ENCODE data around the gene NPHP4. TPM values are rescaled to one million over a fixed set of nuclear protein-coding genes. Genes with fewer than 3 reads are reported as not detected.

NPHP4 gene
- total and polyA plus RNA-seq, 9 of the 15 experiments (the other 6 are each of a cell fraction or from before 2014, with no cell fraction given): 0.52 to 26.2 (median 6.7) TPM

DNA sequence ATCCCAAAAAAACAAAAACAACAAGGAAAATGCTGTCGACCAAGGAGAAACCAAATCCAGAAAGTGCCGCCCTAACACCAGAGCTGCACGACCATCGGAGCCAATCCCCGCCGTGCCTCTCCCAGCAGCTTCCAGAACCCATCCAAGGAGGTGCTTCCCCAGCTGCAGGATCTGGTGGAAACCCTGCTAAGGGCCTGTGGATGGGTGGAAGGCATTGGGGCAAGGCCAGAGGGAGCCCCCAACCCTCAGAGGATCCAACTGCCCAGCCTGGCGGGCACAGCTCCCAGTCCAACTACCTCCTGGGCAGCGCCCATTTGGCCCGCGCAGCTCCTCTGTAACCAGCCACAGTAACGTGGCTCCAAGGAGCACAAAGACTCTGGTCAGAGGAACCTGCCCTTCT is 81.6 kb downstream of the NPHP4 start (continued):
- TF ChIP-seq, protein P1, sequence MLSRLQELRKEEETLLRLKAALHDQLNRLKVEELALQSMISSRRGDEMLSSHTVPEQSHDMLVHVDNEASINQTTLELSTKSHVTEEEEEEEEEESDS (CRISPR knock-in tag; IDR thresholded peaks at IDR 0.05): no peak
- TF ChIP-seq ZBTB8A (IDR thresholded peaks at IDR 0.05; ENCODE audit: partially characterized antibody): no peak
- TF ChIP-seq FOXP4 (CRISPR knock-in tag; IDR thresholded peaks at IDR 0.05; ENCODE audit: borderline replicate concordance): no peak
- no peak for TF ChIP-seq NEUROD1 (IDR thresholded peaks at IDR 0.05; ENCODE audit: borderline replicate concordance, low read depth, low read length, partially characterized antibody)
- TF ChIP-seq MBD2 (IDR thresholded peaks at IDR 0.05; ENCODE audit: borderline replicate concordance, low read depth): no peak
- TF ChIP-seq CHCHD3 (CRISPR knock-in tag; IDR thresholded peaks at IDR 0.05): no peak
- TF ChIP-seq, protein P2, sequence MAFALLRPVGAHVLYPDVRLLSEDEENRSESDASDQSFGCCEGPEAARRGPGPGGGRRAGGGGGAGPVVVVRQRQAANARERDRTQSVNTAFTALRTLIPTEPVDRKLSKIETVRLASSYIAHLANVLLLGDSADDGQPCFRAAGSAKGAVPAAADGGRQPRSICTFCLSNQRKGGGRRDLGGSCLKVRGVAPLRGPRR (CRISPR knock-in tag; IDR thresholded peaks at IDR 0.05): no peak
- TF ChIP-seq, protein P3, sequence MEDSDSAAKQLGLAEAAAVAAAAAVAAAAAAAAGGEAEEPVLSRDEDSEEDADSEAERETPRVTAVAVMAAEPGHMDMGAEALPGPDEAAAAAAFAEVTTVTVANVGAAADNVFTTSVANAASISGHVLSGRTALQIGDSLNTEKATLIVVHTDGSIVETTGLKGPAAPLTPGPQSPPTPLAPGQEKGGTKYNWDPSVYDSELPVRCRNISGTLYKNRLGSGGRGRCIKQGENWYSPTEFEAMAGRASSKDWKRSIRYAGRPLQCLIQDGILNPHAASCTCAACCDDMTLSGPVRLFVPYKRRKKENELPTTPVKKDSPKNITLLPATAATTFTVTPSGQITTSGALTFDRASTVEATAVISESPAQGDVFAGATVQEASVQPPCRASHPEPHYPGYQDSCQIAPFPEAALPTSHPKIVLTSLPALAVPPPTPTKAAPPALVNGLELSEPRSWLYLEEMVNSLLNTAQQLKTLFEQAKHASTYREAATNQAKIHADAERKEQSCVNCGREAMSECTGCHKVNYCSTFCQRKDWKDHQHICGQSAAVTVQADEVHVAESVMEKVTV (CRISPR knock-in tag; IDR thresholded peaks at IDR 0.05): no peak
- TF ChIP-seq AFF1 (IDR thresholded peaks at IDR 0.05; ENCODE audit: low read depth in 1 of 2, partially characterized antibody in 2 of 2): no peak
- TF ChIP-seq ETV6 (IDR thresholded peaks at IDR 0.05; ENCODE audit: borderline replicate concordance in 1 of 2, low read depth in 2 of 2, low read length in 1 of 2): no peak
- no peak for TF ChIP-seq ETV6 (CRISPR knock-in tag; IDR thresholded peaks at IDR 0.05; ENCODE audit: borderline replicate concordance)
